Measurements from ENCODE around the gene GCNT4. TPM values are rescaled to one million over a fixed set of nuclear protein-coding genes. Genes with fewer than 3 reads are reported as not detected.

Gene GCNT4
- polyA plus RNA-seq, 2 of the 4 experiments (the other 2 are of a cell fraction): 0.28 to 0.39 TPM

- CTCF ChIA-PET: no interaction called here
Observed at GRCh38 chr5:75017971-75018370, 34.4 kb downstream of the GCNT4 start.

DNA sequence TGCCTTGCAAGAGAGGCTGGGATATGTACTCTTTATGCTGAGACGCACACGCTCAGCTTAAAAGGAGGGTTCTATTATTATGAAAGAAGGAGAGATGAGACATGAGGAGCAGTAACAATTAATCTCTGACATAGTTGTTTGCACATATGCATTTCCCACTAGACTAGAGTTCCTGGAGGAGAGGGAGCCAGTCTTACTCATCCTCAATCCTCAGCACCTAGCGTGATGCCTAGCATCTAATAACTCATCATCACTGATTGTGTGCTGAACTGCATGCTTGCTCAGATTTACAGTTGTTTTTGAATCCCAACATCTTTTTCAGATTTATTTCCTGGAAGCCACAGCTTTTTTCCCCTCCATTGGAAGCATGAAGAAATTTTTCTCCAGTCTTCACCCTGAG, 35.5 kb downstream of the GCNT4 start:
- WGBS (ENCODE audit: missing lambda C conversion rate): 56% methylated on average over 3 of the region's 3 CpGs
- ATAC-seq (no peak), DNase-seq (ENCODE audit: low read depth in 1 of 2, low spot score in 1 of 2) (no peak), FAIRE-seq (no peak)
- Histone ChIP-seq H3K4me3 (no peak overlapping the region), H3K4me2 (no peak overlapping the region), H3K9me3 (no peaks in the 10 kb centered on the region), H3K27ac (no peak overlapping the region), H3K4me1 (no peaks in the 10 kb centered on the region)
- TF ChIP-seq, protein P1, sequence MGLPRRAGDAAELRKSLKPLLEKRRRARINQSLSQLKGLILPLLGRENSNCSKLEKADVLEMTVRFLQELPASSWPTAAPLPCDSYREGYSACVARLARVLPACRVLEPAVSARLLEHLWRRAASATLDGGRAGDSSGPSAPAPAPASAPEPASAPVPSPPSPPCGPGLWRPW (IDR thresholded peaks at IDR 0.05): no peak
- TF ChIP-seq CHD2 (IDR thresholded peaks at IDR 0.05; ENCODE audit: low read length, partially characterized antibody) (no peak), ZC3H11A (IDR thresholded peaks at IDR 0.05) (no peak)
- ChIA-PET POLR2A (no interaction called here), CTCF (no interaction called here)

More at GRCh38 chr5:75017971-75018370, 34.4 kb downstream of the GCNT4 start:
- DNase-seq (ENCODE audit: low read depth in 1 of 2, low spot score in 1 of 2): no peak
- TF ChIP-seq RARB (CRISPR knock-in tag; IDR thresholded peaks at IDR 0.05) (no peak), FOSB (CRISPR knock-in tag; IDR thresholded peaks at IDR 0.05) (no peak), MAX (IDR thresholded peaks at IDR 0.05) (no peak), EHMT2 (IDR thresholded peaks at IDR 0.05; ENCODE audit: low read depth) (no peak), NR3C1 (IDR thresholded peaks at IDR 0.05) (no peak), HOXB13 (CRISPR knock-in tag; IDR thresholded peaks at IDR 0.05; ENCODE audit: low read depth) (no peak), MYC (IDR thresholded peaks at IDR 0.05; ENCODE audit: borderline replicate concordance, low read length) (no peak), GATA3 (IDR thresholded peaks at IDR 0.05; ENCODE audit: borderline replicate concordance) (no peak)
- H3K9me3 ChIP-seq: no peaks in the 10 kb centered on the region
- no peak overlapping the region for H3K4me3 ChIP-seq
- H3K27ac ChIP-seq: no peak overlapping the region
- POLR2A ChIA-PET: no interaction called here
- H3K4me2 ChIP-seq: no peak overlapping the region
- ATAC-seq: no peak
- FAIRE-seq: no peak
- no peaks in the 10 kb centered on the region for H3K4me1 ChIP-seq
- WGBS (ENCODE audit: missing lambda C conversion rate): 69% methylated on average over 5 of the region's 5 CpGs

- Histone ChIP-seq H3K4me1 (no peaks in the 10 kb centered on the region), H3K27ac (no peak overlapping the region), H3K9me3 (no peaks in the 10 kb centered on the region), H3K4me2 (no peak overlapping the region), H3K4me3 (no peak overlapping the region)
- ChIA-PET POLR2A (no interaction called here), CTCF (no interaction called here)
- no peak for DNase-seq (ENCODE audit: low read depth in 1 of 2, low spot score in 1 of 2)
- TF ChIP-seq MYC (IDR thresholded peaks at IDR 0.05; ENCODE audit: borderline replicate concordance, low read length) (no peak), EHMT2 (IDR thresholded peaks at IDR 0.05; ENCODE audit: low read depth) (no peak), GATA3 (IDR thresholded peaks at IDR 0.05; ENCODE audit: borderline replicate concordance) (no peak), CBX8 (IDR thresholded peaks at IDR 0.05) (no peak), E2F6 (IDR thresholded peaks at IDR 0.05; ENCODE audit: borderline replicate concordance, low read depth) (no peak), KDM1A (IDR thresholded peaks at IDR 0.05; ENCODE audit: low read depth) (no peak)
- no peak for ATAC-seq
- 57% methylated on average over 1 of the region's 1 CpG for WGBS (ENCODE audit: missing lambda C conversion rate)
- no peak for FAIRE-seq
Observed at GRCh38 chr5:75012748-75013147, 39.6 kb downstream of the GCNT4 start.

- no peak for FAIRE-seq
- no peak overlapping the region for H3K27ac ChIP-seq
- no peak overlapping the region for H3K4me3 ChIP-seq
- H3K4me1 ChIP-seq: no peaks in the 10 kb centered on the region
- POLR2A ChIA-PET: no interaction called here
- no peak for ATAC-seq
- DNase-seq (ENCODE audit: low read depth in 1 of 2, low spot score in 1 of 2): no peak
- H3K4me2 ChIP-seq: no peak overlapping the region
- peaks cover 9% of the 10 kb centered on the region; the same call in 1 of the 3 replicates for H3K9me3 ChIP-seq
- CTCF ChIA-PET: no interaction called here
- TF ChIP-seq FOSL2 (IDR thresholded peaks at IDR 0.05) (no peak), FOSL2 (CRISPR knock-in tag; IDR thresholded peaks at IDR 0.05) (no peak), RAD21 (conservative IDR thresholded peaks at IDR 0.05 in 1 of 2, IDR thresholded peaks at IDR 0.05 in 1 of 2) (no peak), TFCP2L1 (CRISPR knock-in tag; IDR thresholded peaks at IDR 0.05) (no peak), CTCF (IDR thresholded peaks at IDR 0.05) (no peak), RFX5 (IDR thresholded peaks at IDR 0.05) (no peak), HOXB5 (CRISPR knock-in tag; IDR thresholded peaks at IDR 0.05) (no peak), HDAC2 (IDR thresholded peaks at IDR 0.05) (no peak), ZFP36 (IDR thresholded peaks at IDR 0.05; ENCODE audit: borderline replicate concordance, partially characterized antibody) (no peak), NR3C1 (IDR thresholded peaks at IDR 0.05) (no peak), NFE2L2 (conservative IDR thresholded peaks at IDR 0.05; ENCODE audit: low read length) (no peak), MAZ (IDR thresholded peaks at IDR 0.05; ENCODE audit: borderline replicate concordance, low read depth, low read length) (no peak), KDM5A (IDR thresholded peaks at IDR 0.05) (no peak), MAFK (IDR thresholded peaks at IDR 0.05; ENCODE audit: partially characterized antibody) (no peak), RCOR1 (IDR thresholded peaks at IDR 0.05; ENCODE audit: low read depth, low read length) (no peak), GATA3 (IDR thresholded peaks at IDR 0.05; ENCODE audit: borderline replicate concordance) (no peak), ZSCAN20 (CRISPR knock-in tag; IDR thresholded peaks at IDR 0.05) (no peak), BHLHE40 (IDR thresholded peaks at IDR 0.05; ENCODE audit: low read depth, low read length) (no peak), CEBPB (IDR thresholded peaks at IDR 0.05) (no peak), HEYL (CRISPR knock-in tag; IDR thresholded peaks at IDR 0.05) (no peak), ZC3H11A (IDR thresholded peaks at IDR 0.05) (no peak)
Observed at GRCh38 chr5:75010838-75011237, 41.5 kb downstream of the GCNT4 start.

Measured in A549 (cell line).